IPS-18a (cell line): ENCODE measurements around the gene DUS2.

Source experiments
- H3K27ac ChIP-seq: one replicate; pipeline ENCODE4 v1.5.1; 2013; ENCODE audit warnings: low read length
- H3K27me3 ChIP-seq: one replicate; pipeline ENCODE4 v1.6.1; 2013; ENCODE audit warnings: mild to moderate bottlenecking, low read length; ENCODE audit not compliant: control insufficient read depth, insufficient read depth
- H3K36me3 ChIP-seq: one replicate; pipeline ENCODE4 v1.6.1; 2013; ENCODE audit warnings: low read depth, low read length; ENCODE audit not compliant: control insufficient read depth
- H3K4me1 ChIP-seq: one replicate; pipeline ENCODE4 v1.6.1; 2013; ENCODE audit warnings: low read depth, low read length; ENCODE audit not compliant: control insufficient read depth
- H3K4me3 ChIP-seq: one replicate; pipeline ENCODE4 v1.5.1; 2013; ENCODE audit warnings: low read length
- H3K9ac ChIP-seq: one replicate; pipeline ENCODE4 v1.6.1; 2013; ENCODE audit warnings: mild to moderate bottlenecking, low read length, moderate library complexity
- H3K9me3 ChIP-seq: one replicate; pipeline ENCODE4 v1.6.1; 2013; ENCODE audit warnings: low read depth, low read length; ENCODE audit not compliant: control insufficient read depth

DUS2 gene

DNA sequence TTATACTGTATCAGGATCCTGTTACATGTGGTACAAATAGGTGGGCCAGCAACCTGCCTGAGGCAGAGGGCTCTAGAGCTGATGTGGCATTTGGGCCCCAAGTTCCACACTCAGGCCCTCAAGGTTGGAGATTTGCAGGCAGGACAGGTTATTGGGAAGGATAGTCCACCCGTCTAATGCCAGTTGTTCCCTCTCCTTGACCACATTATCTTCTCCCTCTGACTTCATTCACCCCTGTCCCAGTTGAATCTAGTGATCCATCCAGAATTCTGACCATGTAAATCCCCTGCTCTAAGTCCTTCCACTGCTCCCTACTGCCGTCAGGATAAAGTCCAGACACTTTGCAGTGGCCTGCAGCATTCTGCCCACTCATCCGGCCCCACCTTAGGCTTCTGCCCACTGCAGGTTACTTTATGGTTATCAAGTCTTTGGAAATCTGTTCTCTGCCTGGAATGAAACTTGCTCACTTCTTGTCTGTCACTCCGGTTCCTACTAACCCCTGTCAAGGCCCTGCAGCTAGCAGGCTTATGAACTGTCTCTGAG is 60.2 kb downstream of the DUS2 start:
- Histone ChIP-seq H3K9me3 (no peaks in the 10 kb centered on the region), H3K27me3 (no peaks in the 10 kb centered on the region), H3K36me3 (peaks cover under 1% of the 10 kb centered on the region), H3K27ac (no peak overlapping the region), H3K4me3 (peak overlapping the region; percentile 84), H3K4me1 (peaks cover 9% of the 10 kb centered on the region), H3K9ac (peak overlapping the region; percentile 93)

DNA sequence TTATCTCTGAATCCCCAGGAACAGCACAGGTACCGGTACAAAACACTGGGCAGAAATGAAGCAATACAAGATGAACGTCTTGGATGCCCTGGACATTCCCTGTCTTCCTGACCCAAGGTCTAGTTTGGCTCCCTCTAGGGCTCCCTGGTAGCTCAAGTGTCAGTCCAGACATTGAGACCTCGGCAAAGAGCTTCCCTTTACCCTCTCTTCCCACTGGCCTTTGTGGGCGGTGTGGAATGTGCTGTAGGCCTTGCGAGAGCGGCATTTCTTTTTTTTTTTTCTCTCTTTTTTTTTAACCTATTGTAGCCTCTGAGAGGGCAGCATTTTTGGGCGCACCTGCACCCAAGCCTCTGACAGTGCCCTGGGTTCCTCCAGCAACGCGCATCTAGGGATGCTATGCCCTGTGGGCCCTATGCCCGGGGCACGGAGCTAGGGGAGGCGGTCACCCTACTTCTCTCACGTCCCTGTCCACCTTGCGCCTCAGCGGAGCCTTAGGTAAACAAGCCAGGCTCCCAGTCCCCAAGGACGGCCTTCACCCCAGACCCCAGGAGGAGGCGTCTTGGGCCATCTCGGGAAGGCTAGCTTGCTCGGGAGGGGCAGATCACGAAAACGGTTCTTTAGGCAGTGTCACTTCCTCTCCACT is 60.9 kb downstream of the DUS2 start:
- H3K27ac ChIP-seq: peak overlapping the region; percentile 37
- no peaks in the 10 kb centered on the region for H3K36me3 ChIP-seq
- no peaks in the 10 kb centered on the region for H3K9me3 ChIP-seq
- peaks cover 9% of the 10 kb centered on the region for H3K4me1 ChIP-seq
- H3K27me3 ChIP-seq: no peaks in the 10 kb centered on the region
- peak overlapping the region; percentile 93 for H3K9ac ChIP-seq
- peak overlapping the region; percentile 84 for H3K4me3 ChIP-seq

DNA sequence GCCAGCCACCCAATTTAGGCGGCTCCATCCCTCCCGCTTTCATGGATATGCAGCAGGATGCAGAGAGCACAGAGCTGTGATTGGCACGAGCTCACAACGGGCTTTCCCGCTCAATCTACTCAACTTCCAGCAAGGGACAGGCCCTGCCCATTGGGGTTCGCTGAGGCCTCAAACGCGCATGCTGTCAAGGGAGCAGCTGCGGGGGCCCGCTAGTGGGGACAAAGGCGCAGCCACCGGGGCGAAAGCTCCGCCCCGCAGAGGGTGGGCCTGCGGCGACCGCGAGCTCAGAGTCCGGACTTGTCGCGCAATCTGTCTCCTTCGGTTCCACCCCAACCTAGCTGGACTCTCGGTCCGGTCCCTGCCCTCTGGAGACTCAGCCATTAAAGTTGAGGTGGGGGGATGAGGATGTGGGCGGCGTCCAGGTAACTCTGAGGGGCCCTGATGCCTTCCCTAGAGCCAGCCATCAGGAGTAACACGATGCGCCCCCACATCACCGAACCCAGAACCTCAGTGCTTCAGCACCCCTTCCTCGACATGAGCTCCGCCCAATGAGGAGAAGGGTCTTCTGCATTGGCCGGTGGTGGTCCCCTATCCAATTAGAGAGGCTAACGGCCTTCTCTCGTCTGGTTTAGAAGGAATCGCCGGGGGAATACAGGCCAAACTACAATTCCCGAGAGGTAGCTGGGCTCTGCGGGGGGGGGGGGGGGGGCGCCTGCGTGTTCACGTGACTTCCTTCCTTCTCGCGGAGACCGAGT is 61.6 kb downstream of the DUS2 start:
- H3K27ac ChIP-seq: peak overlapping the region; percentile 91
- H3K4me3 ChIP-seq: peak overlapping the region; percentile 84
- H3K9ac ChIP-seq: peak overlapping the region; percentile 93
- H3K9me3 ChIP-seq: no peaks in the 10 kb centered on the region
- no peaks in the 10 kb centered on the region for H3K36me3 ChIP-seq
- H3K4me1 ChIP-seq: peaks cover 9% of the 10 kb centered on the region
- H3K27me3 ChIP-seq: no peaks in the 10 kb centered on the region

DNA sequence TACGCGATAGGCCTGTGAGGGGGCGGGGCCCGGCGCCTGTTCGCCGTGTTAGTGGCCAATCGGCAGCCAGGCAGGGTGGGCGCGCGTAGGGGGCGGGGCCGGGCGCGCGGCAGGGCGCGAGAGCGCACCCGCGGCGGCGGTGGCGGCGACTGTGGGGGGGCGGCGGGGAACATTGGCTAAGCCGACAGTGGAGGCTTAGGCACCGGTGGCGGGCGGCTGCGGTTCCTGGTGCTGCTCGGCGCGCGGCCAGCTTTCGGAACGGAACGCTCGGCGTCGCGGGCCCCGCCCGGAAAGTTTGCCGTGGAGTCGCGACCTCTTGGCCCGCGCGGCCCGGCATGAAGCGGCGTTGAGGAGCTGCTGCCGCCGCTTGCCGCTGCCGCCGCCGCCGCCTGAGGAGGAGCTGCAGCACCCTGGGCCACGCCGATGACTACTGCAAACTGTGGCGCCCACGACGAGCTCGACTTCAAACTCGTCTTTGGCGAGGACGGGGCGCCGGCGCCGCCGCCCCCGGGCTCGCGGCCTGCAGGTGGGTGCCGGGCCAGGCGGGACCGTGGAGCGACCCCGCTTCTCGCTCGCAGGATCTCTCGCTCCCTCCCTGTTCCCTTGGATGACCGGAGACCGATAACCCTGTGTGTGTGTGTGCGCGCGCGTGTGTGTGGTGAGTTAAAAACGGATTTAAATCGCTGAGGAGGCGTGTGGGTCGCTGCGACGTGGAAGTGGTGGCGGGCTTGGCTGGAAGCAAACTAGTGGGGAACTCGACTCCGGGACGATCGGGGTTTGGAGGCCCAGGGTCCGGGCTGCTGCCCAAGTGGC is 62.4 kb downstream of the DUS2 start, which contains the start of gene NFATC3:
NFATC3 (plus strand) TSS at position 112 of the 813 bp plus-strand sequence; CDS start at position 424, 312 bp downstream.
- Histone ChIP-seq H3K27ac (peak within 1 kb of the TSS; percentile 91), H3K4me1 (peaks cover 9% of the 10 kb centered on the region)

DNA sequence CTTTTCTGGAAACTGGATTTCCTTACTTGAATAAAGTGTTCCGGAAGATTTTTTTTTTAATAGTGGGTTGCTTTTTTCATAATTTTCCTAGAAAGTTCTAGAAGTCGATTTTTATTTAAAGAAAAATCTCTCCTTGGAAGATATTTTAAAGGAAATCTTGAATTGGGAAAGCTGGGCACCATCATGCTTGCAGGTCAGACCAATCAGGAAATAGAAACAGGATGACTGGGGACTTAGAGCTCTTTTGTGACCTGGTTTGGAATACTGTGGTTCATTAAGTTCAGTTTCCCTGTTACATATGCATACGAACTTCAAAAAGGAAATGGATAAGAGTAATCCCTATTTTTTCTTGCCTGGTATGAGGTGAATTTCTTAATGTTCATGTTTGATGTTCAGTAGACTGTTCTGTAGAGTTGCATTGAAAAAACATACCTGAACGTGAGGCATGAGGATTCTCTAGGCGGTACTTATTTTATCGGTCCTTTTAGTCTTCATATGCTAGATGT is 63.3 kb downstream of the DUS2 start:
- H3K4me1 ChIP-seq: peaks cover 9% of the 10 kb centered on the region

More for the DNA sequence above, 62.4 kb downstream of the DUS2 start, which contains the start of gene NFATC3:
- peak within 1 kb of the TSS; percentile 93 for H3K9ac ChIP-seq
- H3K36me3 ChIP-seq: no peaks in the 10 kb centered on the region
- H3K27me3 ChIP-seq: no peaks in the 10 kb centered on the region
- H3K4me3 ChIP-seq: peak within 1 kb of the TSS; percentile 84
- no peaks in the 10 kb centered on the region for H3K9me3 ChIP-seq

GRCh38 chr16:68086860-68087268 is 63.8 kb downstream of the DUS2 start:
- Histone ChIP-seq H3K36me3 (no peaks in the 10 kb centered on the region), H3K27ac (no peak overlapping the region), H3K9me3 (no peaks in the 10 kb centered on the region), H3K27me3 (no peaks in the 10 kb centered on the region), H3K4me3 (peak overlapping the region; percentile 73), H3K4me1 (peaks cover 9% of the 10 kb centered on the region), H3K9ac (peak overlapping the region; percentile 85)

More for the DNA sequence above, 63.3 kb downstream of the DUS2 start:
- peak overlapping the region; percentile 85 for H3K9ac ChIP-seq
- no peaks in the 10 kb centered on the region for H3K36me3 ChIP-seq
- H3K4me3 ChIP-seq: peak overlapping the region; percentile 73
- H3K27ac ChIP-seq: no peak overlapping the region
- no peaks in the 10 kb centered on the region for H3K9me3 ChIP-seq
- H3K27me3 ChIP-seq: no peaks in the 10 kb centered on the region

DNA sequence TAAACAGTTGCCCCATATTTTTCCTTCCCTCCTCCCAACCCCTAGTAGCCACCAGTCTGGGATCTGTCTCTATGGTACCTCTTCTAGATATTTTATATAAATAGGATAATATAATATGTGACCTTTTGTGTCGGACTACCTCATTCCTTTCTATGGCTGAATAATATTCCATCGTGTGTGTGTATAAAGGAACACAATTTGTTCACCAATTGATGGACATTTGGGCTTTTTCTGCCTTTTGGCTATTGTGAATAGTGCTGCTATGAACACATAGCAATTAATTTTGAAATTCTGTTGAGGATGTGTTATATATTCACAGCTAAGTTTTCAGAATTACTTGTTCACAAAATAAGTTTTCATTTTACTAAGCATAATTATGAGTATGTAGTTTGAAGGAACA is 64.6 kb downstream of the DUS2 start:
- Histone ChIP-seq H3K9me3 (no peaks in the 10 kb centered on the region), H3K27ac (no peak overlapping the region), H3K4me1 (peaks cover 9% of the 10 kb centered on the region), H3K9ac (no peak overlapping the region), H3K27me3 (no peaks in the 10 kb centered on the region), H3K36me3 (no peaks in the 10 kb centered on the region), H3K4me3 (no peak overlapping the region)

GRCh38 chr16:68088130-68088972 is 65.3 kb downstream of the DUS2 start:
- no peak overlapping the region for H3K27ac ChIP-seq
- H3K9me3 ChIP-seq: no peaks in the 10 kb centered on the region
- H3K27me3 ChIP-seq: no peaks in the 10 kb centered on the region
- H3K4me3 ChIP-seq: no peak overlapping the region
- no peaks in the 10 kb centered on the region for H3K36me3 ChIP-seq
- peaks cover 8% of the 10 kb centered on the region for H3K4me1 ChIP-seq
- H3K9ac ChIP-seq: no peak overlapping the region

DNA sequence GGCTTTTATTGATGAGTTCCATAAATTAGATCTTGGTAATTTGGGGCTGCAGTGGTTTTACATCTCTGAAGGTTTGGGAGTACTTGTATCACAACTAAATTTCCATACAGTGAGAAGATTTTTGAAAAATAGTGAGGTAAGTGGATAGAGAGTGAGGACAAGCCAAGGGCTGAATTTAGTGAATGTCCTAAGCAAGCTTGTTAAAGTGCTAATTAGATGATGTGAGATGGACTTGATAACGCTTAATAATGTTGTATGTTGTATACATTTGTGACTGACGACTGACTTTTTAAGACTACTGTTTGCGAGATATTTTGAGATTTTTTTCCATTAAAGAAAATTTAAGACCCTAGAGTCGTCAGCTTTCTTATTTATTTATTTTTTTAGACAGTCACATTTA is 66.0 kb downstream of the DUS2 start:
- Histone ChIP-seq H3K4me1 (peaks cover 2% of the 10 kb centered on the region), H3K27me3 (no peaks in the 10 kb centered on the region)

GRCh38 chr16:68090130-68090529 is 67.0 kb downstream of the DUS2 start:
- H3K9ac ChIP-seq: no peak overlapping the region

More for the DNA sequence above, 66.0 kb downstream of the DUS2 start:
- Histone ChIP-seq H3K9me3 (no peaks in the 10 kb centered on the region), H3K36me3 (no peaks in the 10 kb centered on the region), H3K4me3 (no peak overlapping the region), H3K9ac (no peak overlapping the region), H3K27ac (no peak overlapping the region)

More at GRCh38 chr16:68090130-68090529, 67.0 kb downstream of the DUS2 start:
- no peaks in the 10 kb centered on the region for H3K9me3 ChIP-seq
- peaks cover 10% of the 10 kb centered on the region for H3K4me1 ChIP-seq
- H3K36me3 ChIP-seq: no peaks in the 10 kb centered on the region
- no peaks in the 10 kb centered on the region for H3K27me3 ChIP-seq
- no peak overlapping the region for H3K27ac ChIP-seq
- H3K4me3 ChIP-seq: no peak overlapping the region
